ENCODE data around the gene SELENOT. TPM values are rescaled to one million over a fixed set of nuclear protein-coding genes. Genes with fewer than 3 reads are reported as not detected.
"Not testable (repeated sequence)": the region's sequence is repeated elsewhere in the genome, so short reads cannot be mapped to it uniquely, and the experiment has no call there.

SELENOT gene
- total RNA-seq, 1 donor from 2014 or later: 63.9 TPM

GRCh38 chr3:150588027-150588830, 14.9 kb upstream of the SELENOT start:
- no peaks in the 10 kb centered on the region for H3K4me1 Mint-ChIP-seq
- no peak overlapping the region for H3K27ac Mint-ChIP-seq (ENCODE audit: unreplicated experiment)
- TF ChIP-seq CTCF (conservative IDR thresholded peaks at IDR 0.05): no peak
- DNase-seq (ENCODE audit: low read depth, low spot score): no peak
- no peaks in the 10 kb centered on the region for H3K9me3 Mint-ChIP-seq
- no peaks in the 10 kb centered on the region for H3K27me3 Mint-ChIP-seq (ENCODE audit: low read depth)
- peaks cover 8% of the 10 kb centered on the region for H3K36me3 Mint-ChIP-seq (ENCODE audit: low read depth)
- H3K4me3 Mint-ChIP-seq: no peak overlapping the region

- no peaks in the 10 kb centered on the region for H3K27me3 Mint-ChIP-seq (ENCODE audit: low read depth)
- no peaks in the 10 kb centered on the region for H3K9me3 Mint-ChIP-seq
- H3K4me3 Mint-ChIP-seq: no peak overlapping the region
- DNase-seq (ENCODE audit: low read depth, low spot score): no peak
- TF ChIP-seq CTCF (conservative IDR thresholded peaks at IDR 0.05): no peak
- H3K27ac Mint-ChIP-seq (ENCODE audit: unreplicated experiment): no peak overlapping the region
- H3K4me1 Mint-ChIP-seq: no peaks in the 10 kb centered on the region
- H3K36me3 Mint-ChIP-seq (ENCODE audit: low read depth): peaks cover 8% of the 10 kb centered on the region
Measured at GRCh38 chr3:150589759-150590158, 13.4 kb upstream of the SELENOT start.

- H3K9me3 Mint-ChIP-seq: no peaks in the 10 kb centered on the region
- H3K36me3 Mint-ChIP-seq (ENCODE audit: low read depth): peaks cover 4% of the 10 kb centered on the region
- H3K27me3 Mint-ChIP-seq (ENCODE audit: low read depth): no peaks in the 10 kb centered on the region
- H3K4me1 Mint-ChIP-seq: peaks cover under 1% of the 10 kb centered on the region
- no peak overlapping the region for H3K4me3 Mint-ChIP-seq
- TF ChIP-seq CTCF (conservative IDR thresholded peaks at IDR 0.05): no peak
- no peak overlapping the region for H3K27ac Mint-ChIP-seq (ENCODE audit: unreplicated experiment)
- DNase-seq (ENCODE audit: low read depth, low spot score): no peak
Measured at GRCh38 chr3:150594150-150594549, 9.0 kb upstream of the SELENOT start.

- no peak for DNase-seq (ENCODE audit: low read depth, low spot score)
- Mint-ChIP-seq H3K36me3 (ENCODE audit: low read depth) (peaks cover 2% of the 10 kb centered on the region), H3K4me1 (peaks cover 34% of the 10 kb centered on the region), H3K9me3 (no peaks in the 10 kb centered on the region), H3K27ac (ENCODE audit: unreplicated experiment) (no peak overlapping the region), H3K4me3 (no peak overlapping the region), H3K27me3 (ENCODE audit: low read depth) (no peaks in the 10 kb centered on the region)
- no peak for TF ChIP-seq CTCF (conservative IDR thresholded peaks at IDR 0.05)
Measured at GRCh38 chr3:150597646-150598045, 5.5 kb upstream of the SELENOT start.

- no peaks in the 10 kb centered on the region for H3K27me3 Mint-ChIP-seq (ENCODE audit: low read depth)
- H3K9me3 Mint-ChIP-seq: peaks cover 2% of the 10 kb centered on the region
- peaks cover 6% of the 10 kb centered on the region for H3K36me3 Mint-ChIP-seq (ENCODE audit: low read depth)
- DNase-seq (ENCODE audit: low read depth, low spot score): no peak
- peaks cover 47% of the 10 kb centered on the region for H3K4me1 Mint-ChIP-seq
- H3K4me3 Mint-ChIP-seq: peak overlapping the region; percentile 16
- TF ChIP-seq CTCF (conservative IDR thresholded peaks at IDR 0.05): no peak
- peak overlapping the region; percentile 63 for H3K27ac Mint-ChIP-seq (ENCODE audit: unreplicated experiment)
Measured at GRCh38 chr3:150599611-150600297, 3.4 kb upstream of the SELENOT start.

GRCh38 chr3:150600647-150601530, 2.2 kb upstream of the SELENOT start:
- peaks cover 52% of the 10 kb centered on the region for H3K4me1 Mint-ChIP-seq
- H3K27ac Mint-ChIP-seq (ENCODE audit: unreplicated experiment); H3K9me3 Mint-ChIP-seq; H3K36me3 Mint-ChIP-seq (ENCODE audit: low read depth); DNase-seq (ENCODE audit: low read depth, low spot score); H3K27me3 Mint-ChIP-seq (ENCODE audit: low read depth): not testable (repeated sequence)
- peak overlapping the region; percentile 97 for H3K4me3 Mint-ChIP-seq
